ENCODE results near the gene VWA3B.

Gene VWA3B

DNA sequence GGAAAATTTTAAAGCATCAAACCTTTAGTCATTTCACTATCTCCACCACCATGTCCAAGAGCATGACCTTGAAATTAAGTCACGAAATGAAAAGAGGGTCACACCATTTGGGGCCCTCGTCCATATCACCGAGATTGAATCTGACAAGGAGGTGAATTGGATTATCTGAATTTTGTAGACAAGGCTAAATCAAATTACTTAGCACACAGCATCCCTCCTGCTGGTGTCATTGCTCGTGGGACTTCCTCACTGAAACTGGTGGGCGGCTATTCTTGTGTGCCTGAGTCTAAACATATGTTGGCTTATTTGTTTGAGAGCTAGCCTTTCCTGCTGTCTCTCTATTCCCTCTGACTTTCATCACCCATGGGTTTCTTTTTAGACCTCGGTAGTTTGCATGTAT is 194.6 kb downstream of the VWA3B start:
- no peaks in the 10 kb centered on the region for H3K9me2 ChIP-seq (replicated peaks; ENCODE audit: insufficient read depth, low read length)
- no peak overlapping the region for H3K9ac ChIP-seq (ENCODE audit: low read length)
- no peaks in the 10 kb centered on the region for H4K20me1 ChIP-seq (ENCODE audit: insufficient read depth, low read length)
- H3K4me2 ChIP-seq (ENCODE audit: low read depth, low read length), result no peak overlapping the region
- TF ChIP-seq EZH2 (optimal IDR thresholded peaks at IDR 0.05; ENCODE audit: low read depth, low read length) (no peak), EZH2phosphoT487 (IDR thresholded peaks at IDR 0.05; ENCODE audit: low read length) (no peak)
- TF ChIP-seq, protein P1, sequence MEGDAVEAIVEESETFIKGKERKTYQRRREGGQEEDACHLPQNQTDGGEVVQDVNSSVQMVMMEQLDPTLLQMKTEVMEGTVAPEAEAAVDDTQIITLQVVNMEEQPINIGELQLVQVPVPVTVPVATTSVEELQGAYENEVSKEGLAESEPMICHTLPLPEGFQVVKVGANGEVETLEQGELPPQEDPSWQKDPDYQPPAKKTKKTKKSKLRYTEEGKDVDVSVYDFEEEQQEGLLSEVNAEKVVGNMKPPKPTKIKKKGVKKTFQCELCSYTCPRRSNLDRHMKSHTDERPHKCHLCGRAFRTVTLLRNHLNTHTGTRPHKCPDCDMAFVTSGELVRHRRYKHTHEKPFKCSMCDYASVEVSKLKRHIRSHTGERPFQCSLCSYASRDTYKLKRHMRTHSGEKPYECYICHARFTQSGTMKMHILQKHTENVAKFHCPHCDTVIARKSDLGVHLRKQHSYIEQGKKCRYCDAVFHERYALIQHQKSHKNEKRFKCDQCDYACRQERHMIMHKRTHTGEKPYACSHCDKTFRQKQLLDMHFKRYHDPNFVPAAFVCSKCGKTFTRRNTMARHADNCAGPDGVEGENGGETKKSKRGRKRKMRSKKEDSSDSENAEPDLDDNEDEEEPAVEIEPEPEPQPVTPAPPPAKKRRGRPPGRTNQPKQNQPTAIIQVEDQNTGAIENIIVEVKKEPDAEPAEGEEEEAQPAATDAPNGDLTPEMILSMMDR (IDR thresholded peaks at IDR 0.05; ENCODE audit: low read length), result no peak
- DNase-seq, result no peak
- H3K36me3 ChIP-seq (replicated peaks; ENCODE audit: insufficient read depth, low read length), result no peaks in the 10 kb centered on the region
- no peaks in the 10 kb centered on the region for H3K4me1 ChIP-seq (ENCODE audit: low read length)
- no peaks in the 10 kb centered on the region for H3K79me2 ChIP-seq (ENCODE audit: low read length)
- no peak overlapping the region for H3K4me3 ChIP-seq (ENCODE audit: low read length)
- no peak overlapping the region for H3K27ac ChIP-seq (ENCODE audit: low read length)
- H3K9me3 ChIP-seq (replicated peaks; ENCODE audit: insufficient read depth, low read length), result no peaks in the 10 kb centered on the region
- H3K27me3 ChIP-seq (replicated peaks; ENCODE audit: insufficient read depth, low read length), result no peaks in the 10 kb centered on the region
- H2AFZ ChIP-seq (ENCODE audit: low read length), result no peak overlapping the region
- H3F3A ChIP-seq (ENCODE audit: insufficient read depth, low read length), result no peaks in the 10 kb centered on the region

DNA sequence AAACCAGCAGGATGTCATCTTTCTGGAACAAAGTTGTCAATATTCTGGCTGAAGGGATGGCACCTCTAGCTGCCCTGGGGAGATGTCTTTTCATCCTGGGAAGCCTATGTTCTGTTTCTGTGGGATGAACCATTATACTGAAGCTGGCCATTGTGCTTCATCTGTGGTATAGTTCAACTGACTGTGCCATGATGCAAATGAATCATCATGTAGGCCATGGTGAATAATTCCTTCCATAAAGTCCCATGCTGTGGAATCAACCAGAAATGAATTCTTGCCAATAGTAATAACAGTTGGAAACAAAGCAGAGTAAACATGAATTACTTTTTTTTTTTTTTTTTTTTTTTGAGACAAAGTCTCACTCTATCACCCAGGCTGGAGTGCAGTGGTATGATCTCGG is 195.1 kb downstream of the VWA3B start:
- no peak overlapping the region for H3K9ac ChIP-seq (ENCODE audit: low read length)
- TF ChIP-seq, protein P1 (IDR thresholded peaks at IDR 0.05; ENCODE audit: low read length), result no peak
- TF ChIP-seq EZH2 (optimal IDR thresholded peaks at IDR 0.05; ENCODE audit: low read depth, low read length) (no peak), EZH2phosphoT487 (IDR thresholded peaks at IDR 0.05; ENCODE audit: low read length) (no peak)
- no peaks in the 10 kb centered on the region for H3K4me1 ChIP-seq (ENCODE audit: low read length)
- H3K4me3 ChIP-seq (ENCODE audit: low read length), result no peak overlapping the region
- H3K9me2 ChIP-seq (replicated peaks; ENCODE audit: insufficient read depth, low read length), result no peaks in the 10 kb centered on the region
- no peak overlapping the region for H3K27ac ChIP-seq (ENCODE audit: low read length)
- no peak overlapping the region for H2AFZ ChIP-seq (ENCODE audit: low read length)
- H3K4me2 ChIP-seq (ENCODE audit: low read depth, low read length), result no peak overlapping the region
- H3K27me3 ChIP-seq (replicated peaks; ENCODE audit: insufficient read depth, low read length), result no peaks in the 10 kb centered on the region
- no peaks in the 10 kb centered on the region for H3K9me3 ChIP-seq (replicated peaks; ENCODE audit: insufficient read depth, low read length)
- no peaks in the 10 kb centered on the region for H3K36me3 ChIP-seq (replicated peaks; ENCODE audit: insufficient read depth, low read length)
- no peak for DNase-seq
- H3K79me2 ChIP-seq (ENCODE audit: low read length), result no peaks in the 10 kb centered on the region
- no peaks in the 10 kb centered on the region for H3F3A ChIP-seq (ENCODE audit: insufficient read depth, low read length)
- H4K20me1 ChIP-seq (ENCODE audit: insufficient read depth, low read length), result no peaks in the 10 kb centered on the region

DNA sequence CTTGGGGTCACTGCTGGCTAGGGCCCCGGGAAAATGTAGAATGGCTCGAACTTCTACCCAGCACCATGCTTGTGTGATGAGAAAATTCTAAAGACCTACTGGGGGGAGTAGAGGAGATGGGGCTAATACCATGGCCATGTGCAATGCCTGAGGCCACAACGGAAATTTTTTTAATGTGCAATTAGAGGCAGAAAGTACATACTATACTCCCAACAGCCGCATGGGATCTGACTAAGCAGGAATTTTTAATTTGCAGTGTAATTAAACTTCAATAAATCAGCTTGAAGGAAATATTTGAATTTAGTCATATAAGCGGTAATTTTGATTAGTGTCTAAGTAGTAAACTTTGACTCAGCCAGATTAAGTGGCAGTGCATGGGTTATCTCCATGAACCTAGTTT is 206.1 kb downstream of the VWA3B start:
- Histone ChIP-seq H3K27me3 (replicated peaks; ENCODE audit: insufficient read depth, low read length) (no peaks in the 10 kb centered on the region), H3K9me2 (replicated peaks; ENCODE audit: insufficient read depth, low read length) (no peaks in the 10 kb centered on the region), H3K4me1 (ENCODE audit: low read length) (no peaks in the 10 kb centered on the region), H4K20me1 (ENCODE audit: insufficient read depth, low read length) (no peaks in the 10 kb centered on the region), H3K4me2 (ENCODE audit: low read depth, low read length) (no peak overlapping the region), H3K9me3 (replicated peaks; ENCODE audit: insufficient read depth, low read length) (no peaks in the 10 kb centered on the region), H3K79me2 (ENCODE audit: low read length) (no peaks in the 10 kb centered on the region), H3K9ac (ENCODE audit: low read length) (no peak overlapping the region), H3F3A (ENCODE audit: insufficient read depth, low read length) (no peaks in the 10 kb centered on the region), H3K4me3 (ENCODE audit: low read length) (no peak overlapping the region), H3K27ac (ENCODE audit: low read length) (no peak overlapping the region), H2AFZ (ENCODE audit: low read length) (no peak overlapping the region), H3K36me3 (replicated peaks; ENCODE audit: insufficient read depth, low read length) (no peaks in the 10 kb centered on the region)
- TF ChIP-seq, protein P1 (IDR thresholded peaks at IDR 0.05; ENCODE audit: low read length), result no peak
- TF ChIP-seq EZH2phosphoT487 (IDR thresholded peaks at IDR 0.05; ENCODE audit: low read length) (no peak), EZH2 (optimal IDR thresholded peaks at IDR 0.05; ENCODE audit: low read depth, low read length) (no peak)
- DNase-seq, result no peak

Data from MM.1S (cell line).